GM23248 (cell line): Measurements from ENCODE around the gene ZBTB49. TPM values are rescaled to one million over a fixed set of nuclear protein-coding genes. Genes with fewer than 3 reads are reported as not detected.

Experiments
- DNase-seq: peaks from one replicate; pipeline ENCODE4 v3.0.0-alpha.2; 2015
- H2AFZ ChIP-seq: fragments of 200-600 bp; sonication (generic); 2 replicates; pipeline ENCODE4 v1.6.1; 2016; ENCODE audit warnings: antibody characterized with exemption
- H3F3A ChIP-seq: fragments of 200-600 bp; sonication (generic); 2 replicates; pipeline ENCODE4 v1.6.1; 2016; ENCODE audit warnings: mild to moderate bottlenecking, antibody characterized with exemption, mixed run types; ENCODE audit not compliant: insufficient read depth
- H3K27ac ChIP-seq: fragments of 200-600 bp; sonication (generic); 2 replicates; pipeline ENCODE4 v1.5.1; 2016; ENCODE audit warnings: mild to moderate bottlenecking
- H3K27me3 ChIP-seq: fragments of 200-600 bp; sonication (generic); replicated peaks from 2 replicates; pipeline ENCODE4 v1.6.1; 2016; ENCODE audit warnings: mild to moderate bottlenecking; ENCODE audit not compliant: insufficient read depth
- H3K36me3 ChIP-seq: fragments of 200-600 bp; sonication (generic); 2 replicates; pipeline ENCODE4 v1.6.1; 2016; ENCODE audit warnings: low read depth, mild to moderate bottlenecking
- H3K4me1 ChIP-seq: fragments of 200-600 bp; sonication (generic); 2 replicates; pipeline ENCODE4 v1.6.1; 2016; ENCODE audit warnings: mild to moderate bottlenecking; ENCODE audit not compliant: insufficient read depth
- H3K4me2 ChIP-seq: fragments of 200-600 bp; sonication (generic); one replicate; pipeline ENCODE4 v1.6.1; 2016; ENCODE audit warnings: mild to moderate bottlenecking; ENCODE audit not compliant: unreplicated experiment
- H3K4me3 ChIP-seq: fragments of 200-600 bp; sonication (generic); 2 replicates; pipeline ENCODE4 v1.5.1; 2016; ENCODE audit warnings: mild to moderate bottlenecking
- H3K79me2 ChIP-seq: fragments of 200-600 bp; sonication (generic); 2 replicates; pipeline ENCODE4 v1.6.1; 2016; ENCODE audit warnings: mild to moderate bottlenecking; ENCODE audit not compliant: insufficient read depth
- H3K9ac ChIP-seq: fragments of 200-600 bp; sonication (generic); 2 replicates; pipeline ENCODE4 v1.6.1; 2016; ENCODE audit warnings: mild to moderate bottlenecking
- H3K9me2 ChIP-seq: fragments of 200-600 bp; sonication (generic); 2 replicates; pipeline ENCODE4 v1.6.1; 2016; ENCODE audit warnings: mixed run types, mild to moderate bottlenecking, moderate library complexity; ENCODE audit not compliant: insufficient read depth
- H3K9me3 ChIP-seq: fragments of 200-600 bp; sonication (generic); one replicate; pipeline ENCODE4 v1.6.1; 2017; ENCODE audit warnings: low read depth
- H4K20me1 ChIP-seq: fragments of 200-600 bp; sonication (generic); 2 replicates; pipeline ENCODE4 v1.6.0; 2016; ENCODE audit not compliant: insufficient read depth
- EZH2 ChIP-seq: fragments of 200-600 bp; sonication (generic); IDR thresholded peaks from 2 replicates; pipeline ENCODE4 v1.6.1; 2018; ENCODE audit warnings: antibody characterized with exemption, mild to moderate bottlenecking; ENCODE audit not compliant: insufficient read depth, poor library complexity, severe bottlenecking
- EZH2phosphoT487 ChIP-seq: fragments of 200-600 bp; sonication (generic); IDR thresholded peaks from 2 replicates; pipeline ENCODE4 v1.6.1; 2018; ENCODE audit warnings: antibody characterized with exemption, moderate library complexity, mild to moderate bottlenecking, low read depth; ENCODE audit not compliant: insufficient read depth
- WGBS, 2 experiments: methylation state at CpG; one replicate each; pipeline ENCODE4 v1.1.6; 2015 to 2017; ENCODE audit warnings: low lambda C conversion rate in 2 of 2, low coverage in 1 of 2; ENCODE audit errors: missing lambda C conversion rate in 2 of 2; 5-methylcytosine and 5-hydroxymethylcytosine counted together
- in situ Hi-C: fragments of 300-500 bp; cut with MboI; formaldehyde crosslinking; loops from 2 replicates; pipeline ENCODE4 v1.15.0; 2020
- polyA plus RNA-seq: library from polyadenylated mRNA; unstranded; fragments of >200 nt; fragmentation: Nextera tagmentation; extraction: Ambion mirVana; gene quantifications from 2 replicates; pipeline ENCODE4 v1.2.1, GENCODE V29; 2016
- total RNA-seq: library from RNA; depleted of rRNA; stranded (reverse); fragments of >200 nt; shearing (Covaris generic); gene quantifications from 2 replicates; pipeline ENCODE4 v1.2.3, GENCODE V29; 2014

Gene ZBTB49
- total and polyA plus RNA-seq, 2 experiments from 2014 or later = 1.9 to 2.9 TPM

DNA sequence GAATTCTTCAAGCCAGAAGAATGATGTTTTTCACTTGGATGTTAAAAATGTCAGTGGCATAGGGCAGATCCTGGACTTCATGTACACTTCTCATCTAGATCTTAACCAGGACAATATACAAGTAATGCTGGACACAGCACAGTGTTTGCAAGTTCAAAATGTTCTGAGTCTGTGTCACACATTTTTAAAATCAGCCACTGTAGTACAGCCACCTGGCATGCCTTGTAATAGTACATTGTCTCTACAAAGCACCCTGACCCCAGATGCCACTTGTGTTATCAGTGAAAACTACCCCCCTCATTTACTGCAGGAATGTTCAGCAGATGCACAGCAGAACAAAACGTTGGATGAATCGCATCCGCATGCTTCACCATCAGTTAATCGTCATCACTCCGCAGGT lies 11.9 kb downstream of the ZBTB49 start:
- Histone ChIP-seq H3K9ac (no peak overlapping the region), H3F3A (no peaks in the 10 kb centered on the region), H3K36me3 (peaks cover 20% of the 10 kb centered on the region), H3K4me3 (no peak overlapping the region), H3K4me1 (no peaks in the 10 kb centered on the region), H3K9me2 (no peaks in the 10 kb centered on the region), H4K20me1 (0 out of 2 replicates have a peak, but pooled peaks cover 7% of the 10 kb centered on the region), H3K27me3 (no peaks in the 10 kb centered on the region), H3K27ac (no peak overlapping the region), H3K4me2 (no peak overlapping the region), H3K79me2 (peaks cover 18% of the 10 kb centered on the region), H2AFZ (no peak overlapping the region), H3K9me3 (no peaks in the 10 kb centered on the region)
- WGBS, 2 experiments = 86 to 88% methylated on average over 5 of the region's 5 CpGs
- TF ChIP-seq EZH2 = no peak
- no peak for TF ChIP-seq EZH2phosphoT487
- no peak for DNase-seq
- in situ Hi-C loops = no loop called here

DNA sequence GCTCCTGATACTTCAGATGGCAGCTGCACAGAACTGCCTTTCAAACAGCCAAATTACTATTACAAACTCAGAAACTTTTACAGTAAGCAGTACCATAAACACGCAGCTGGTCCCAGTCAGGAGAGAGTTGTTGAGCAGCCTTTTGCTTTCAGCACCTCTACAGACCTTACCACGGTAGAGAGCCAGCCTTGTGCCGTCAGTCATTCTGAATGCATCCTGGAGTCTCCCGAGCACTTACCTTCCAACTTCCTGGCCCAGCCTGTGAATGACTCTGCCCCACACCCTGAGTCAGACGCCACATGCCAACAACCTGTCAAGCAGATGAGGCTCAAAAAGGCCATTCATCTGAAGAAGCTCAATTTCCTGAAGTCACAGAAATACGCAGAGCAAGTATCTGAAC lies 12.4 kb downstream of the ZBTB49 start:
- H3K4me2 ChIP-seq = no peak overlapping the region
- no peak overlapping the region for H3K27ac ChIP-seq
- H3K4me1 ChIP-seq = no peaks in the 10 kb centered on the region
- peaks cover 14% of the 10 kb centered on the region for H3K79me2 ChIP-seq
- H3K9ac ChIP-seq = no peak overlapping the region
- peaks cover 20% of the 10 kb centered on the region for H3K36me3 ChIP-seq
- no peak for DNase-seq
- 61 to 67% methylated on average over 6 of the region's 6 CpGs for WGBS, 2 experiments
- no peaks in the 10 kb centered on the region for H3K9me2 ChIP-seq
- no peak for TF ChIP-seq EZH2
- no peak for TF ChIP-seq EZH2phosphoT487
- no peaks in the 10 kb centered on the region for H3K27me3 ChIP-seq
- no peaks in the 10 kb centered on the region for H3F3A ChIP-seq
- H3K4me3 ChIP-seq = no peak overlapping the region
- H4K20me1 ChIP-seq = 0 out of 2 replicates have a peak, but pooled peaks cover 7% of the 10 kb centered on the region
- no peak overlapping the region for H2AFZ ChIP-seq
- in situ Hi-C loops = no loop called here
- no peaks in the 10 kb centered on the region for H3K9me3 ChIP-seq

DNA sequence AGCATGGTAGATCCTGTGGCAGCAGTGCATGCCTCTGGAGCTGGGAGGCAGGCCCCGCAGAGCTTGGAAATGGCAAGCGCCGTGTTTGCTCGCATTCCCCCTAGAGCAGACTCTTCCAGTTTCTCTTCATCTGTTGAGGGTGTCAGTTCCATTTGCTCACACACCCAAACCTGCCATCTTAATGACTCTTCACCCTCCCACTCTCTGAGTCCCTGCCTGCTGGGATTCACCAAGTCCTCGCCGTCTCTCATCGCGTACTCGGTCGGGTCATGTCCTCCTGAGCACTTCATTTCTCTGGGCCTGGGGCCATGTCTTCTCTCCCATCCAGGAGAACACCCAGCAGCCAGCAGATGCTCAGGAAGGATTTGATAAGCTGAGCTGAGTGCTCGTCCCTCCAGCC lies 16.9 kb downstream of the ZBTB49 start:
- WGBS, 2 experiments = 96 to 97% methylated on average over 11 of the region's 11 CpGs
- in situ Hi-C loops = no loop called here

DNA sequence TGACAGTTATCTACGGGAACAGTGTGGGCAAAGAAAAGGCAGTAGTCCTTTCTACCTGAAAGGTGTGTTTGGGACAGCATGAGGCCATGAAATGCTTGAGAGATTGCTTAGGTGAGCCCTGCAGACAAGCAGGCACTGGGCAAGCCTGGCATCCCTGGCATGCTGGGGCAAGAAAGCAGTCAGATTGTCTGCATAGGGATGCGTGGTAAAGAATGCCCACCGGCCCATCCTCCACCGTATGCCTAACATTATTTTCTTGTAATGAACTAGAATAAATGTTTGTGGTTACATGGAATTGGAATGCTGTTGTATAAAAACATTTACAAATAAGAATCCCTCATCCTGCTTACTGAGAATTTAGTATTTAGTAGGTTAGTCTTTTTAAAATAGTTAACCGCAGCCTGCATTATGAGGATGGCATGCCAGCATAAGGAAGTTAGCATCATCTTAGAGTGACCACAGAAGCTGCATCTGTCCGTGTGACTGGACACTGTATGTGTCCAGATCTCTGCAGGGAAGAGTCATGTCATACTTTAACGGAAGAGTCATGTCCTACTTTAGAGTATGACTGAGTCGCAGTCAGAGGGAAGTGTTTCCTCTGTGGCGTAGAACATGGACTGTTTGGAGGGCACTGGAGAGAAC lies 18.9 kb downstream of the ZBTB49 start:
- H3K27ac ChIP-seq = peak overlapping the region; percentile 51

More for the DNA sequence above, 16.9 kb downstream of the ZBTB49 start:
- TF ChIP-seq EZH2 (no peak), EZH2phosphoT487 (no peak)
- Histone ChIP-seq H4K20me1 (no peaks in the 10 kb centered on the region), H3K4me2 (no peak overlapping the region), H3F3A (no peaks in the 10 kb centered on the region; the same call in 1 of the 2 replicates), H3K4me1 (peaks cover 12% of the 10 kb centered on the region), H3K9ac (no peak overlapping the region), H3K79me2 (peaks cover 10% of the 10 kb centered on the region; the same call in 1 of the 2 replicates), H3K36me3 (peaks cover 22% of the 10 kb centered on the region), H3K9me3 (no peaks in the 10 kb centered on the region), H3K27me3 (no peaks in the 10 kb centered on the region), H2AFZ (no peak overlapping the region), H3K27ac (no peak overlapping the region), H3K9me2 (no peaks in the 10 kb centered on the region), H3K4me3 (no peak overlapping the region)
- DNase-seq = no peak

More for the DNA sequence above, 18.9 kb downstream of the ZBTB49 start:
- Histone ChIP-seq H3F3A (no peaks in the 10 kb centered on the region; the same call in 1 of the 2 replicates), H3K79me2 (peaks cover 10% of the 10 kb centered on the region; the same call in 1 of the 2 replicates), H3K4me2 (no peak overlapping the region), H3K9me3 (no peaks in the 10 kb centered on the region), H3K9me2 (no peaks in the 10 kb centered on the region), H3K4me3 (no peak overlapping the region), H2AFZ (no peak overlapping the region), H4K20me1 (no peaks in the 10 kb centered on the region), H3K36me3 (0 out of 2 replicates have a peak, but pooled peaks cover 9% of the 10 kb centered on the region), H3K9ac (no peak overlapping the region), H3K27me3 (no peaks in the 10 kb centered on the region), H3K4me1 (peaks cover 12% of the 10 kb centered on the region)
- DNase-seq = peak; percentile 80
- 67 to 69% methylated on average over 9 of the region's 9 CpGs for WGBS, 2 experiments
- in situ Hi-C loops = no loop called here
- TF ChIP-seq EZH2 = no peak
- no peak for TF ChIP-seq EZH2phosphoT487
